Measurements from ENCODE around the gene CCL3. TPM values are rescaled to one million over a fixed set of nuclear protein-coding genes. Genes with fewer than 3 reads are reported as not detected.

The CCL3 gene
- total and polyA plus RNA-seq, 2 experiments from 2014 or later: not detected

DNA sequence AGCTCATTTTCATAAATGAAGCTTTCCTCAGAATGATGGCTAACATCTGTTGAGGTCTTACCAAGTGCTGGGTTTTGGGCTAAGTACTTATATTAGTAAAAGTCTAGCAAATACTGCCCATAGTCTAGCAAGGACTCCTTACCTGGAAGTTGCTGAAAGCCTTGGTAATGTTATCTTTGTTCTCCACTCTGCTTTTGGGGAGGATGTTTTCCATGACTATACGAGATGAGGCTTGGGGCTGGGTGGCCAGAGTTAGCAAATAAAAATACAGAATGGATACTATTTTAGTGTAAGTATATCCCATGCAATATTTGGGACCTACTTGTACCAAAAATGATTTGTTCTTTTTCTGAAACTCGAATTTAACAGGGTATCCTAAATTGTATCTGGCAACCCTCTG, 18.2 kb downstream of the CCL3 start:
- H3K27me3 Mint-ChIP-seq (ENCODE audit: insufficient read depth, low read depth, poor library complexity): no peaks in the 10 kb centered on the region
- no peaks in the 10 kb centered on the region; the same call in 2 of the 3 replicates for H3K4me1 Mint-ChIP-seq
- H3K36me3 Mint-ChIP-seq (ENCODE audit: low read depth): no peaks in the 10 kb centered on the region; the same call in 2 of the 3 replicates
- peaks cover 11% of the 10 kb centered on the region for H3K9me2 ChIP-seq (ENCODE audit: insufficient read depth)
- no peak overlapping the region for H2AFZ ChIP-seq
- H4K20me1 ChIP-seq (replicated peaks; ENCODE audit: insufficient read depth): no peaks in the 10 kb centered on the region
- H3K4me1 ChIP-seq (ENCODE audit: insufficient read depth): no peaks in the 10 kb centered on the region
- ATAC-seq (no peak), DNase-seq (ENCODE audit: low spot score) (no peak)
- no peak overlapping the region for H3K4me3 Mint-ChIP-seq
- H3K79me2 ChIP-seq (replicated peaks; ENCODE audit: insufficient read depth): no peaks in the 10 kb centered on the region
- no peak for TF ChIP-seq CREB1 (CRISPR knock-in tag; IDR thresholded peaks at IDR 0.05; ENCODE audit: low read depth)
- no peak for TF ChIP-seq ZNF114 (CRISPR knock-in tag; IDR thresholded peaks at IDR 0.05)
- TF ChIP-seq, protein P1, sequence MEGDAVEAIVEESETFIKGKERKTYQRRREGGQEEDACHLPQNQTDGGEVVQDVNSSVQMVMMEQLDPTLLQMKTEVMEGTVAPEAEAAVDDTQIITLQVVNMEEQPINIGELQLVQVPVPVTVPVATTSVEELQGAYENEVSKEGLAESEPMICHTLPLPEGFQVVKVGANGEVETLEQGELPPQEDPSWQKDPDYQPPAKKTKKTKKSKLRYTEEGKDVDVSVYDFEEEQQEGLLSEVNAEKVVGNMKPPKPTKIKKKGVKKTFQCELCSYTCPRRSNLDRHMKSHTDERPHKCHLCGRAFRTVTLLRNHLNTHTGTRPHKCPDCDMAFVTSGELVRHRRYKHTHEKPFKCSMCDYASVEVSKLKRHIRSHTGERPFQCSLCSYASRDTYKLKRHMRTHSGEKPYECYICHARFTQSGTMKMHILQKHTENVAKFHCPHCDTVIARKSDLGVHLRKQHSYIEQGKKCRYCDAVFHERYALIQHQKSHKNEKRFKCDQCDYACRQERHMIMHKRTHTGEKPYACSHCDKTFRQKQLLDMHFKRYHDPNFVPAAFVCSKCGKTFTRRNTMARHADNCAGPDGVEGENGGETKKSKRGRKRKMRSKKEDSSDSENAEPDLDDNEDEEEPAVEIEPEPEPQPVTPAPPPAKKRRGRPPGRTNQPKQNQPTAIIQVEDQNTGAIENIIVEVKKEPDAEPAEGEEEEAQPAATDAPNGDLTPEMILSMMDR (conservative IDR thresholded peaks at IDR 0.05; ENCODE audit: low read depth in 2 of 2): no peak
- no peak for TF ChIP-seq JUNB (IDR thresholded peaks at IDR 0.05; ENCODE audit: unreplicated experiment)
- TF ChIP-seq, protein P2, sequence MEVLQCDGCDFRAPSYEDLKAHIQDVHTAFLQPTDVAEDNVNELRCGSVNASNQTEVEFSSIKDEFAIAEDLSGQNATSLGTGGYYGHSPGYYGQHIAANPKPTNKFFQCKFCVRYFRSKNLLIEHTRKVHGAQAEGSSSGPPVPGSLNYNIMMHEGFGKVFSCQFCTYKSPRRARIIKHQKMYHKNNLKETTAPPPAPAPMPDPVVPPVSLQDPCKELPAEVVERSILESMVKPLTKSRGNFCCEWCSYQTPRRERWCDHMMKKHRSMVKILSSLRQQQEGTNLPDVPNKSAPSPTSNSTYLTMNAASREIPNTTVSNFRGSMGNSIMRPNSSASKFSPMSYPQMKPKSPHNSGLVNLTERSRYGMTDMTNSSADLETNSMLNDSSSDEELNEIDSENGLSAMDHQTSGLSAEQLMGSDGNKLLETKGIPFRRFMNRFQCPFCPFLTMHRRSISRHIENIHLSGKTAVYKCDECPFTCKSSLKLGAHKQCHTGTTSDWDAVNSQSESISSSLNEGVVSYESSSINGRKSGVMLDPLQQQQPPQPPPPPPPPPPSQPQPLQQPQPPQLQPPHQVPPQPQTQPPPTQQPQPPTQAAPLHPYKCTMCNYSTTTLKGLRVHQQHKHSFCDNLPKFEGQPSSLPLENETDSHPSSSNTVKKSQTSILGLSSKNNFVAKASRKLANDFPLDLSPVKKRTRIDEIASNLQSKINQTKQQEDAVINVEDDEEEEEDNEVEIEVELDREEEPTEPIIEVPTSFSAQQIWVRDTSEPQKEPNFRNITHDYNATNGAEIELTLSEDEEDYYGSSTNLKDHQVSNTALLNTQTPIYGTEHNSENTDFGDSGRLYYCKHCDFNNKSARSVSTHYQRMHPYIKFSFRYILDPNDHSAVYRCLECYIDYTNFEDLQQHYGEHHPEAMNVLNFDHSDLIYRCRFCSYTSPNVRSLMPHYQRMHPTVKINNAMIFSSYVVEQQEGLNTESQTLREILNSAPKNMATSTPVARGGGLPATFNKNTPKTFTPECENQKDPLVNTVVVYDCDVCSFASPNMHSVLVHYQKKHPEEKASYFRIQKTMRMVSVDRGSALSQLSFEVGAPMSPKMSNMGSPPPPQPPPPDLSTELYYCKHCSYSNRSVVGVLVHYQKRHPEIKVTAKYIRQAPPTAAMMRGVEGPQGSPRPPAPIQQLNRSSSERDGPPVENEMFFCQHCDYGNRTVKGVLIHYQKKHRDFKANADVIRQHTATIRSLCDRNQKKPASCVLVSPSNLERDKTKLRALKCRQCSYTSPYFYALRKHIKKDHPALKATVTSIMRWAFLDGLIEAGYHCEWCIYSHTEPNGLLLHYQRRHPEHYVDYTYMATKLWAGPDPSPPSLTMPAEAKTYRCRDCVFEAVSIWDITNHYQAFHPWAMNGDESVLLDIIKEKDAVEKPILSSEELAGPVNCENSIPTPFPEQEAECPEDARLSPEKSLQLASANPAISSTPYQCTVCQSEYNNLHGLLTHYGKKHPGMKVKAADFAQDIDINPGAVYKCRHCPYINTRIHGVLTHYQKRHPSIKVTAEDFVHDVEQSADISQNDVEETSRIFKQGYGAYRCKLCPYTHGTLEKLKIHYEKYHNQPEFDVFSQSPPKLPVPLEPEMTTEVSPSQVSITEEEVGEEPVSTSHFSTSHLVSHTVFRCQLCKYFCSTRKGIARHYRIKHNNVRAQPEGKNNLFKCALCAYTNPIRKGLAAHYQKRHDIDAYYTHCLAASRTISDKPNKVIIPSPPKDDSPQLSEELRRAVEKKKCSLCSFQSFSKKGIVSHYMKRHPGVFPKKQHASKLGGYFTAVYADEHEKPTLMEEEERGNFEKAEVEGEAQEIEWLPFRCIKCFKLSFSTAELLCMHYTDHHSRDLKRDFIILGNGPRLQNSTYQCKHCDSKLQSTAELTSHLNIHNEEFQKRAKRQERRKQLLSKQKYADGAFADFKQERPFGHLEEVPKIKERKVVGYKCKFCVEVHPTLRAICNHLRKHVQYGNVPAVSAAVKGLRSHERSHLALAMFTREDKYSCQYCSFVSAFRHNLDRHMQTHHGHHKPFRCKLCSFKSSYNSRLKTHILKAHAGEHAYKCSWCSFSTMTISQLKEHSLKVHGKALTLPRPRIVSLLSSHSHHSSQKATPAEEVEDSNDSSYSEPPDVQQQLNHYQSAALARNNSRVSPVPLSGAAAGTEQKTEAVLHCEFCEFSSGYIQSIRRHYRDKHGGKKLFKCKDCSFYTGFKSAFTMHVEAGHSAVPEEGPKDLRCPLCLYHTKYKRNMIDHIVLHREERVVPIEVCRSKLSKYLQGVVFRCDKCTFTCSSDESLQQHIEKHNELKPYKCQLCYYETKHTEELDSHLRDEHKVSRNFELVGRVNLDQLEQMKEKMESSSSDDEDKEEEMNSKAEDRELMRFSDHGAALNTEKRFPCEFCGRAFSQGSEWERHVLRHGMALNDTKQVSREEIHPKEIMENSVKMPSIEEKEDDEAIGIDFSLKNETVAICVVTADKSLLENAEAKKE (CRISPR knock-in tag; IDR thresholded peaks at IDR 0.05): no peak
- TF ChIP-seq POLR2AphosphoS5 (IDR thresholded peaks at IDR 0.05; ENCODE audit: low read depth): no peak
- TF ChIP-seq, protein P3, sequence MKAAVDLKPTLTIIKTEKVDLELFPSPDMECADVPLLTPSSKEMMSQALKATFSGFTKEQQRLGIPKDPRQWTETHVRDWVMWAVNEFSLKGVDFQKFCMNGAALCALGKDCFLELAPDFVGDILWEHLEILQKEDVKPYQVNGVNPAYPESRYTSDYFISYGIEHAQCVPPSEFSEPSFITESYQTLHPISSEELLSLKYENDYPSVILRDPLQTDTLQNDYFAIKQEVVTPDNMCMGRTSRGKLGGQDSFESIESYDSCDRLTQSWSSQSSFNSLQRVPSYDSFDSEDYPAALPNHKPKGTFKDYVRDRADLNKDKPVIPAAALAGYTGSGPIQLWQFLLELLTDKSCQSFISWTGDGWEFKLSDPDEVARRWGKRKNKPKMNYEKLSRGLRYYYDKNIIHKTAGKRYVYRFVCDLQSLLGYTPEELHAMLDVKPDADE (IDR thresholded peaks at IDR 0.05): no peak
- TF ChIP-seq, protein P4, sequence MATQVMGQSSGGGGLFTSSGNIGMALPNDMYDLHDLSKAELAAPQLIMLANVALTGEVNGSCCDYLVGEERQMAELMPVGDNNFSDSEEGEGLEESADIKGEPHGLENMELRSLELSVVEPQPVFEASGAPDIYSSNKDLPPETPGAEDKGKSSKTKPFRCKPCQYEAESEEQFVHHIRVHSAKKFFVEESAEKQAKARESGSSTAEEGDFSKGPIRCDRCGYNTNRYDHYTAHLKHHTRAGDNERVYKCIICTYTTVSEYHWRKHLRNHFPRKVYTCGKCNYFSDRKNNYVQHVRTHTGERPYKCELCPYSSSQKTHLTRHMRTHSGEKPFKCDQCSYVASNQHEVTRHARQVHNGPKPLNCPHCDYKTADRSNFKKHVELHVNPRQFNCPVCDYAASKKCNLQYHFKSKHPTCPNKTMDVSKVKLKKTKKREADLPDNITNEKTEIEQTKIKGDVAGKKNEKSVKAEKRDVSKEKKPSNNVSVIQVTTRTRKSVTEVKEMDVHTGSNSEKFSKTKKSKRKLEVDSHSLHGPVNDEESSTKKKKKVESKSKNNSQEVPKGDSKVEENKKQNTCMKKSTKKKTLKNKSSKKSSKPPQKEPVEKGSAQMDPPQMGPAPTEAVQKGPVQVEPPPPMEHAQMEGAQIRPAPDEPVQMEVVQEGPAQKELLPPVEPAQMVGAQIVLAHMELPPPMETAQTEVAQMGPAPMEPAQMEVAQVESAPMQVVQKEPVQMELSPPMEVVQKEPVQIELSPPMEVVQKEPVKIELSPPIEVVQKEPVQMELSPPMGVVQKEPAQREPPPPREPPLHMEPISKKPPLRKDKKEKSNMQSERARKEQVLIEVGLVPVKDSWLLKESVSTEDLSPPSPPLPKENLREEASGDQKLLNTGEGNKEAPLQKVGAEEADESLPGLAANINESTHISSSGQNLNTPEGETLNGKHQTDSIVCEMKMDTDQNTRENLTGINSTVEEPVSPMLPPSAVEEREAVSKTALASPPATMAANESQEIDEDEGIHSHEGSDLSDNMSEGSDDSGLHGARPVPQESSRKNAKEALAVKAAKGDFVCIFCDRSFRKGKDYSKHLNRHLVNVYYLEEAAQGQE (IDR thresholded peaks at IDR 0.05; ENCODE audit: unreplicated experiment): no peak
- TF ChIP-seq EZH2phosphoT487 (IDR thresholded peaks at IDR 0.05; ENCODE audit: unreplicated experiment): no peak
- TF ChIP-seq STAT1 (IDR thresholded peaks at IDR 0.05; ENCODE audit: unreplicated experiment): no peak
- TF ChIP-seq NANOG (IDR thresholded peaks at IDR 0.05; ENCODE audit: borderline replicate concordance): no peak
- TF ChIP-seq ZNF331 (CRISPR knock-in tag; IDR thresholded peaks at IDR 0.05; ENCODE audit: low read depth): no peak
- TF ChIP-seq EZH2 (IDR thresholded peaks at IDR 0.05; ENCODE audit: low read depth, unreplicated experiment): no peak
- no peaks in the 10 kb centered on the region for H3F3A ChIP-seq (replicated peaks; ENCODE audit: low read depth)
- H3K27me3 ChIP-seq (ENCODE audit: insufficient read depth): no peaks in the 10 kb centered on the region
- H3K27ac ChIP-seq (ENCODE audit: low read depth): no peak overlapping the region
- H3K9me3 Mint-ChIP-seq: no peaks in the 10 kb centered on the region
- H3K27ac Mint-ChIP-seq: no peak overlapping the region
- no peaks in the 10 kb centered on the region for H3K36me3 ChIP-seq (ENCODE audit: insufficient read depth)
- no peak overlapping the region for H3K4me3 ChIP-seq
- H3K4me2 ChIP-seq: no peak overlapping the region
